ENCODE data around the gene HDAC8. TPM values are rescaled to one million over a fixed set of nuclear protein-coding genes. Genes with fewer than 3 reads are reported as not detected.
"Not testable (repeated sequence)": the region's sequence is repeated elsewhere in the genome, so short reads cannot be mapped to it uniquely, and the experiment has no call there.

The HDAC8 gene
- total RNA-seq, 2 donors from 2014 or later = 13.7 to 14.3 TPM

- no peaks in the 10 kb centered on the region for H3K9me3 ChIP-seq (ENCODE audit: control insufficient read depth, low read length, poor library complexity, severe bottlenecking)
- ATAC-seq (no peak), DNase-seq (no peak)
- Mint-ChIP-seq H3K4me1 (no peaks in the 10 kb centered on the region), H3K27me3 (no peaks in the 10 kb centered on the region), H3K27ac (no peak overlapping the region), H3K36me3 (ENCODE audit: low read depth) (peaks cover 6% of the 10 kb centered on the region), H3K4me3 (no peak overlapping the region)
Measured at GRCh38 chrX:72492499-72492898, 80.1 kb downstream of the HDAC8 start.

GRCh38 chrX:72490221-72490620 is 82.4 kb downstream of the HDAC8 start:
- ATAC-seq; H3K27me3 Mint-ChIP-seq; H3K36me3 Mint-ChIP-seq (ENCODE audit: low read depth): not testable (repeated sequence)

GRCh38 chrX:72487661-72488060 is 85.0 kb downstream of the HDAC8 start:
- Mint-ChIP-seq H3K36me3 (ENCODE audit: low read depth) (peaks cover 7% of the 10 kb centered on the region), H3K4me1 (no peaks in the 10 kb centered on the region), H3K27ac (no peak overlapping the region), H3K27me3 (no peaks in the 10 kb centered on the region), H3K4me3 (no peak overlapping the region)
- no peak for ATAC-seq
- DNase-seq = no peak
- no peaks in the 10 kb centered on the region for H3K9me3 ChIP-seq (ENCODE audit: control insufficient read depth, low read length, poor library complexity, severe bottlenecking)

More at GRCh38 chrX:72490221-72490620, 82.4 kb downstream of the HDAC8 start:
- DNase-seq; H3K9me3 ChIP-seq (ENCODE audit: control insufficient read depth, low read length, poor library complexity, severe bottlenecking); H3K27ac Mint-ChIP-seq; H3K4me3 Mint-ChIP-seq; H3K4me1 Mint-ChIP-seq: not testable (repeated sequence)

GRCh38 chrX:72479324-72480274 is 93.0 kb downstream of the HDAC8 start:
- ATAC-seq (no peak), DNase-seq (no peak)
- Mint-ChIP-seq H3K27me3 (no peaks in the 10 kb centered on the region), H3K36me3 (ENCODE audit: low read depth) (peaks cover 2% of the 10 kb centered on the region), H3K27ac (no peak overlapping the region), H3K4me1 (no peaks in the 10 kb centered on the region), H3K4me3 (no peak overlapping the region)
- H3K9me3 ChIP-seq (ENCODE audit: control insufficient read depth, low read length, poor library complexity, severe bottlenecking) = no peaks in the 10 kb centered on the region

- no peaks in the 10 kb centered on the region for H3K9me3 ChIP-seq (ENCODE audit: control insufficient read depth, low read length, poor library complexity, severe bottlenecking)
- H3K36me3 Mint-ChIP-seq (ENCODE audit: low read depth) = peaks cover 2% of the 10 kb centered on the region
- no peak overlapping the region for H3K4me3 Mint-ChIP-seq
- ATAC-seq = no peak
- DNase-seq = no peak
- no peaks in the 10 kb centered on the region for H3K4me1 Mint-ChIP-seq
- H3K27ac Mint-ChIP-seq = no peak overlapping the region
- H3K27me3 Mint-ChIP-seq = no peaks in the 10 kb centered on the region
Measured at GRCh38 chrX:72478853-72479252, 93.8 kb downstream of the HDAC8 start.

- Mint-ChIP-seq H3K4me3 (no peak overlapping the region), H3K27ac (no peak overlapping the region), H3K36me3 (ENCODE audit: low read depth) (peaks cover 4% of the 10 kb centered on the region), H3K27me3 (no peaks in the 10 kb centered on the region), H3K4me1 (no peaks in the 10 kb centered on the region)
- H3K9me3 ChIP-seq (ENCODE audit: control insufficient read depth, low read length, poor library complexity, severe bottlenecking) = no peaks in the 10 kb centered on the region
- no peak for DNase-seq
- ATAC-seq = no peak
Measured at GRCh38 chrX:72478351-72478750, 94.3 kb downstream of the HDAC8 start.

GRCh38 chrX:72477781-72478181 is 94.9 kb downstream of the HDAC8 start:
- H3K4me1 Mint-ChIP-seq = no peaks in the 10 kb centered on the region
- ATAC-seq = no peak
- no peak overlapping the region for H3K27ac Mint-ChIP-seq
- no peaks in the 10 kb centered on the region for H3K9me3 ChIP-seq (ENCODE audit: control insufficient read depth, low read length, poor library complexity, severe bottlenecking)
- H3K4me3 Mint-ChIP-seq = no peak overlapping the region
- peaks cover 5% of the 10 kb centered on the region for H3K36me3 Mint-ChIP-seq (ENCODE audit: low read depth)
- DNase-seq = no peak
- H3K27me3 Mint-ChIP-seq = no peaks in the 10 kb centered on the region

GRCh38 chrX:72477376-72477775 is 95.3 kb downstream of the HDAC8 start:
- H3K4me3 Mint-ChIP-seq = no peak overlapping the region
- ATAC-seq = no peak
- no peak for DNase-seq
- H3K27me3 Mint-ChIP-seq = no peaks in the 10 kb centered on the region
- no peaks in the 10 kb centered on the region for H3K9me3 ChIP-seq (ENCODE audit: control insufficient read depth, low read length, poor library complexity, severe bottlenecking)
- H3K27ac Mint-ChIP-seq = no peak overlapping the region
- peaks cover 6% of the 10 kb centered on the region for H3K36me3 Mint-ChIP-seq (ENCODE audit: low read depth)
- no peaks in the 10 kb centered on the region for H3K4me1 Mint-ChIP-seq

- Mint-ChIP-seq H3K4me1 (no peaks in the 10 kb centered on the region), H3K27me3 (no peaks in the 10 kb centered on the region), H3K36me3 (ENCODE audit: low read depth) (peaks cover 6% of the 10 kb centered on the region), H3K27ac (no peak overlapping the region), H3K4me3 (no peak overlapping the region)
- H3K9me3 ChIP-seq (ENCODE audit: control insufficient read depth, low read length, poor library complexity, severe bottlenecking) = no peaks in the 10 kb centered on the region
- no peak for DNase-seq
- ATAC-seq = no peak
Measured at GRCh38 chrX:72475952-72476668, 96.5 kb downstream of the HDAC8 start.

- ATAC-seq = no peak
- Mint-ChIP-seq H3K36me3 (ENCODE audit: low read depth) (peaks cover 8% of the 10 kb centered on the region), H3K4me1 (peaks cover 2% of the 10 kb centered on the region)
Measured at GRCh38 chrX:72475338-72475737, 97.3 kb downstream of the HDAC8 start.

GRCh38 chrX:72470532-72471223 is 102.0 kb downstream of the HDAC8 start:
- H3K4me3 Mint-ChIP-seq = no peak overlapping the region
- no peaks in the 10 kb centered on the region for H3K9me3 ChIP-seq (ENCODE audit: control insufficient read depth, low read length, poor library complexity, severe bottlenecking)
- no peak overlapping the region for H3K27ac Mint-ChIP-seq
- ATAC-seq (no peak), DNase-seq (no peak)
- peaks cover 3% of the 10 kb centered on the region for H3K4me1 Mint-ChIP-seq
- H3K27me3 Mint-ChIP-seq = no peaks in the 10 kb centered on the region
- H3K36me3 Mint-ChIP-seq (ENCODE audit: low read depth) = peaks cover 8% of the 10 kb centered on the region

More at GRCh38 chrX:72475338-72475737, 97.3 kb downstream of the HDAC8 start:
- Mint-ChIP-seq H3K27ac (no peak overlapping the region), H3K4me3 (no peak overlapping the region), H3K27me3 (no peaks in the 10 kb centered on the region)
- no peaks in the 10 kb centered on the region for H3K9me3 ChIP-seq (ENCODE audit: control insufficient read depth, low read length, poor library complexity, severe bottlenecking)
- no peak for DNase-seq

GRCh38 chrX:72470117-72470516 is 102.5 kb downstream of the HDAC8 start:
- Mint-ChIP-seq H3K4me3 (no peak overlapping the region), H3K36me3 (ENCODE audit: low read depth) (peaks cover 8% of the 10 kb centered on the region), H3K4me1 (peaks cover 3% of the 10 kb centered on the region), H3K27ac (no peak overlapping the region), H3K27me3 (no peaks in the 10 kb centered on the region)
- DNase-seq (no peak), ATAC-seq (no peak)
- no peaks in the 10 kb centered on the region for H3K9me3 ChIP-seq (ENCODE audit: control insufficient read depth, low read length, poor library complexity, severe bottlenecking)

- no peak for ATAC-seq
- no peak overlapping the region for H3K4me3 Mint-ChIP-seq
- no peak for DNase-seq
- H3K27me3 Mint-ChIP-seq = no peaks in the 10 kb centered on the region
- H3K9me3 ChIP-seq (ENCODE audit: control insufficient read depth, low read length, poor library complexity, severe bottlenecking) = no peaks in the 10 kb centered on the region
- H3K27ac Mint-ChIP-seq = no peak overlapping the region
- H3K36me3 Mint-ChIP-seq (ENCODE audit: low read depth) = peaks cover 6% of the 10 kb centered on the region
- peaks cover 3% of the 10 kb centered on the region for H3K4me1 Mint-ChIP-seq
Measured at GRCh38 chrX:72468607-72469006, 104.0 kb downstream of the HDAC8 start.
